ENCODE measurements around the gene CACNB4. TPM values are rescaled to one million over a fixed set of nuclear protein-coding genes. Genes with fewer than 3 reads are reported as not detected.
"Not testable (repeated sequence)": the region's sequence is repeated elsewhere in the genome, so short reads cannot be mapped to it uniquely, and the experiment has no call there.

The CACNB4 gene
- total and polyA plus RNA-seq, 8 donors: under 0.01 to 6.4 (median 1.0) TPM

DNA sequence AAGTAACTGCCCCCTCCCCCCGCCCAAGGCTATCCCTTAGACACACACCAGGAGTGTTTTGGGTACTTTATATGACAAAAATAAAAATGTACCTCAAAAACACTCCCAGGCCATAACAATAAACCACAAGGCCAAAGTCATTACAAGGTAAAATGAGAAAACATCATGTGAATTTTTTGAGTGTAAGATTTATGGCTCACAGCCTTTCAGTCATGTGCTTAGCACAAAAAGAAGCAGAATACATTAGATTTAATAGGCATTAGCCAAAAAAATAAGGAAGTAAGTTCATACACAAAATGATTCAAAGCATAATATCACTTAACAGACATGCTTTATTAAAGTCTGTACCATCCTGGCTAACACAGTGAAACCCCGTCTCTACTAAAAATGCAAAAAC lies 103.7 kb downstream of the CACNB4 start:
- no peak overlapping the region for H3K4me3 ChIP-seq
- intact Hi-C loops (cut with DNase I; ENCODE audit: low total_unique reads): no loop called here
- no peaks in the 10 kb centered on the region for H3K27me3 ChIP-seq
- WGBS, 5 donors: 66 to 85% (median 68%) methylated on average over 2 of the region's 2 CpGs
- DNase-seq: no peak
- TF ChIP-seq POLR2A (IDR thresholded peaks at IDR 0.05) (no peak), EP300 (IDR thresholded peaks at IDR 0.05) (no peak), POLR2AphosphoS5 (IDR thresholded peaks at IDR 0.05) (no peak)
- TF ChIP-seq, protein P1, sequence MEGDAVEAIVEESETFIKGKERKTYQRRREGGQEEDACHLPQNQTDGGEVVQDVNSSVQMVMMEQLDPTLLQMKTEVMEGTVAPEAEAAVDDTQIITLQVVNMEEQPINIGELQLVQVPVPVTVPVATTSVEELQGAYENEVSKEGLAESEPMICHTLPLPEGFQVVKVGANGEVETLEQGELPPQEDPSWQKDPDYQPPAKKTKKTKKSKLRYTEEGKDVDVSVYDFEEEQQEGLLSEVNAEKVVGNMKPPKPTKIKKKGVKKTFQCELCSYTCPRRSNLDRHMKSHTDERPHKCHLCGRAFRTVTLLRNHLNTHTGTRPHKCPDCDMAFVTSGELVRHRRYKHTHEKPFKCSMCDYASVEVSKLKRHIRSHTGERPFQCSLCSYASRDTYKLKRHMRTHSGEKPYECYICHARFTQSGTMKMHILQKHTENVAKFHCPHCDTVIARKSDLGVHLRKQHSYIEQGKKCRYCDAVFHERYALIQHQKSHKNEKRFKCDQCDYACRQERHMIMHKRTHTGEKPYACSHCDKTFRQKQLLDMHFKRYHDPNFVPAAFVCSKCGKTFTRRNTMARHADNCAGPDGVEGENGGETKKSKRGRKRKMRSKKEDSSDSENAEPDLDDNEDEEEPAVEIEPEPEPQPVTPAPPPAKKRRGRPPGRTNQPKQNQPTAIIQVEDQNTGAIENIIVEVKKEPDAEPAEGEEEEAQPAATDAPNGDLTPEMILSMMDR (IDR thresholded peaks at IDR 0.05): no peak
- H3K9me3 ChIP-seq: no peaks in the 10 kb centered on the region
- H3K4me1 ChIP-seq: peaks cover 0 to 19% (median 8%) of the 10 kb centered on the region in 4 donors
- no peaks in the 10 kb centered on the region for H3K36me3 ChIP-seq
- H3K27ac ChIP-seq: peak overlapping the region in 1 of 5 donors; percentile 38

DNA sequence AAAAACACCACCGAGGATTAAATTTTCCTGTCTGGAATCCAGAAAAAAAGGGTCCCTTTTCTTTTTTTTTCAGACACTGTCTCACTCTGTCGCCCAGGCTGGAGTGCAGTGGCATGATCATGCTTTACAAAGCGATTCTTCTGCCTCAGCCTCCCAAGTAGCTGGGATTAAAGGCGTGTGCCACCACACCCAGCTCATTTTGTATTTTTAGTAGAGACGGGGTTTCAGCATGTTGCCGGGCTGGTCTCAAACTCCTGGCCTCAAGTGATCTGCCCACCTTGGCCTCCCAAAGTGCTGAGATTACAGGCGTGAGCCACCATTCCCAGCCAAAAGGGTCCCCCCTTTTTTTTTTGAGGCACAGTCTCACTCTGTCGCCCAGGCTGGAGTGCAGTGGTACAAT lies 104.7 kb downstream of the CACNB4 start:
- DNase-seq; H3K4me3 ChIP-seq; H3K36me3 ChIP-seq; intact Hi-C loops (cut with DNase I; ENCODE audit: low total_unique reads); H3K27me3 ChIP-seq; H3K27ac ChIP-seq; H3K9me3 ChIP-seq: not testable (repeated sequence)
- peaks cover 0 to 19% (median 8%) of the 10 kb centered on the region in 4 donors for H3K4me1 ChIP-seq
- WGBS, 5 donors: 89 to 96% (median 92%) methylated on average over 7 to 8 of the region's 8 CpGs

DNA sequence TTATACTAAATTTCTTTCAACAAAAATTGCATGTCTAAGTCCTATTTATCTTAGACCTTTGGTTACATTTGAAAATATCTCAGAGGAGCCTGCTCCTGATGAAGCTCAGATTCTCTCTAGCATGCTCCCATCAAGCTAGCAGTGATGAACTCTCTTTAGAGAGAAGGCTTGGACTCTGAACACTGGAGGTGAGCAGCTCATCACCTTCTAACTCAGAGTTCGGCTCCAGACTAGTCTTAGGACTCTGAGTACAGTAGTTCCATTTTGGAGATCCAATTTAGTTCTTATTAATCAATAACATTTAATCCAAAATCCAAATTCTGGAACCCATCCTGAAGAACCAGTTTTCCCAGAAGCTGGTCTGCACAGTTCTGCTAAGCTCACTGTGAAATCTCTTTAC lies 107.8 kb downstream of the CACNB4 start:
- H3K27ac ChIP-seq: no peak overlapping the region
- no peak overlapping the region for H3K4me3 ChIP-seq
- WGBS, 5 donors: 75 to 91% (median 89%) methylated on average over 1 of the region's 1 CpG
- no peaks in the 10 kb centered on the region for H3K9me3 ChIP-seq
- intact Hi-C loops (cut with DNase I; ENCODE audit: low total_unique reads): no loop called here
- no peaks in the 10 kb centered on the region for H3K27me3 ChIP-seq
- peaks cover 0 to 12% (median 4%) of the 10 kb centered on the region in 4 donors for H3K4me1 ChIP-seq
- no peaks in the 10 kb centered on the region for H3K36me3 ChIP-seq
- TF ChIP-seq, protein P1 (IDR thresholded peaks at IDR 0.05): no peak
- no peak for TF ChIP-seq EP300 (IDR thresholded peaks at IDR 0.05)
- no peak for TF ChIP-seq POLR2A (IDR thresholded peaks at IDR 0.05)
- TF ChIP-seq POLR2AphosphoS5 (IDR thresholded peaks at IDR 0.05): no peak
- DNase-seq: no peak

DNA sequence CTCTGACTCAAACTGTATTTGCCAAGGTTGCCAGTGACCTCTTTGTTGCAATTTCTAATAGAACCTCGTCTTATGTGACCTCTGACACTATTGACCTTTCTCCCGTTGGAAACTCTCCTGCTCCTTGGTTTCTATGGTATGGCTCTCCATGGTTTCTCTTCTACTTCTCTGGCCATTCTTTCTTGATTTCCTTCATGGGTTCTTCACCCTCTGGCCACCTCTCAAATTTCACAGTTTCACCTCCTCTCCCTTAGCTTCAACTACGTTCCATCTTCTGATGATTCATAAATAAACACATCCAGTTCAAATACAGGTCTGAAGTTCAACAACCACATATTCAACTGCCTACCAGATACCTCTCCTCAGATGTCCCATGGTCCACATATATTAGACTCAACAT lies 109.5 kb downstream of the CACNB4 start:
- Histone ChIP-seq H3K4me1 (no peaks in the 10 kb centered on the region), H3K36me3 (no peaks in the 10 kb centered on the region), H3K4me3 (no peak overlapping the region), H3K27ac (no peak overlapping the region), H3K27me3 (no peaks in the 10 kb centered on the region), H3K9me3 (no peaks in the 10 kb centered on the region)
- TF ChIP-seq EP300 (IDR thresholded peaks at IDR 0.05) (no peak), POLR2A (IDR thresholded peaks at IDR 0.05) (no peak), POLR2AphosphoS5 (IDR thresholded peaks at IDR 0.05) (no peak)
- TF ChIP-seq, protein P1 (IDR thresholded peaks at IDR 0.05): no peak
- WGBS, 5 donors: 42 to 66% (median 61%) methylated on average over 3 of the region's 3 CpGs
- intact Hi-C loops (cut with DNase I; ENCODE audit: low total_unique reads): no loop called here
- no peak for DNase-seq

DNA sequence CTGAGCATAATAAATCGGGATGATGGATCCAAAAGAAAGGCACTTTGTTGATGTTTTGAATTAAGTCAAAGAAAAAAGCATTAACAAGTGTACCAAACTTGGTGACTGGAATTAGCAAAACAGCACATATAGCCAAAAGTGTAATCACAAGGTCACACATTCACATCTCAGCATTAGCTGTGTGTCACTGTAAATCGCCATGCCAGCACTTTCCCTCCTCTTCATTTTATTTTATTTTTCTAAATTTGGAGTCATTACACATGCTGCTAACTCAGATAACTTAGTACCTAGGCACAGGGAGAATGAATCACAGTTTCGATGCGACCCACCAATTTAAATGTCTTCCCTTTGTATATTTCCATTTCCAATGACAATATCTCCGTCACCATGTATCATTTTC lies 111.4 kb downstream of the CACNB4 start:
- intact Hi-C loops (cut with DNase I; ENCODE audit: low total_unique reads): no loop called here
- WGBS, 5 donors: 86 to 96% (median 94%) methylated on average over 5 of the region's 5 CpGs
- no peak for TF ChIP-seq EP300 (IDR thresholded peaks at IDR 0.05)

More for the DNA sequence above, 111.4 kb downstream of the CACNB4 start:
- no peaks in the 10 kb centered on the region for H3K4me1 ChIP-seq
- DNase-seq: no peak
- no peaks in the 10 kb centered on the region for H3K9me3 ChIP-seq
- H3K27me3 ChIP-seq: no peaks in the 10 kb centered on the region
- no peak overlapping the region for H3K4me3 ChIP-seq
- no peak overlapping the region for H3K27ac ChIP-seq
- no peaks in the 10 kb centered on the region for H3K36me3 ChIP-seq
